Suppressor macrophage treated with lipopolysaccharide for 1 hour (primary cell): ENCODE measurements around the gene HOXB5.

Experiments used
- DNase-seq, 3 donors: peaks; one replicate each; pipeline ENCODE4 v3.0.0-alpha.2; 2020 to 2022

Gene HOXB5

DNA sequence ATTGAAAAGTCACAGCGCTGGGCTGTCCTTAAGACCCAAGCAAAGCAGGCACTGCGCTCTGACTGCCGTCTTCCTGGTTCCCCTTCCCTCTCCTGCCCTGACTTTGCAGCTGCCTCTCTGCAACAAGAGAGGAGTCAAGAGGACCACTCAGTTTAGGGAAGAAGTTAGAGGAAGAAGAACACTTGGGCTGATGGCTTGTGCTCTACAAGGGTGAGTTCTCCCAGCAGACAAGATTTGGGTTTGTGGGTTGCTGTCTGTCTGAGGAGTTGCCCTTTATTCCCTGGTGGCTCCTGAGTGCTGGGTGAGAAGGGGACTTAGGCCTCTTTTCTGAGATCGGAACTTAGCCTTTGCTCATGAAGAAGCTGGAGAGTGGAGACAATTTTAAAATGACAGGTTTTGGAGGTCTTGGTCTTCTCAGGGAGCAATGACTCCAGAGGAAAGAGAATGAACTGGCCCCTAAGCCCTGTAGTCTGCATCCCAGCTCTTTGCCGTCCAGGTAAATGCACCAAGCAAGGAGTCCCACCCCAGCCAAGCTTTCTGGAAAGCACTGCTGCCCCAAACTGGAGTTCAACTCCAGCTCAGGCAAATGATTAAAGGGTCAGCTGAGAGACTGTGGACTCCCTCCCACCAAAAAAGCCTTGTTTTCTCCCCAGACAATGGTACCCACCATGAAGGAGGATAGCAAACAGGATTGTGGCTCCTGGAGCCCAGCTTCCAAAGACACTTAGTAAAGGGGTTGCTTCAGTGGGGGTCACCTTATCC is 35.3 kb upstream of the HOXB5 start:
- peak in 2 of 3 donors; percentile 38 to 40 for DNase-seq

DNA sequence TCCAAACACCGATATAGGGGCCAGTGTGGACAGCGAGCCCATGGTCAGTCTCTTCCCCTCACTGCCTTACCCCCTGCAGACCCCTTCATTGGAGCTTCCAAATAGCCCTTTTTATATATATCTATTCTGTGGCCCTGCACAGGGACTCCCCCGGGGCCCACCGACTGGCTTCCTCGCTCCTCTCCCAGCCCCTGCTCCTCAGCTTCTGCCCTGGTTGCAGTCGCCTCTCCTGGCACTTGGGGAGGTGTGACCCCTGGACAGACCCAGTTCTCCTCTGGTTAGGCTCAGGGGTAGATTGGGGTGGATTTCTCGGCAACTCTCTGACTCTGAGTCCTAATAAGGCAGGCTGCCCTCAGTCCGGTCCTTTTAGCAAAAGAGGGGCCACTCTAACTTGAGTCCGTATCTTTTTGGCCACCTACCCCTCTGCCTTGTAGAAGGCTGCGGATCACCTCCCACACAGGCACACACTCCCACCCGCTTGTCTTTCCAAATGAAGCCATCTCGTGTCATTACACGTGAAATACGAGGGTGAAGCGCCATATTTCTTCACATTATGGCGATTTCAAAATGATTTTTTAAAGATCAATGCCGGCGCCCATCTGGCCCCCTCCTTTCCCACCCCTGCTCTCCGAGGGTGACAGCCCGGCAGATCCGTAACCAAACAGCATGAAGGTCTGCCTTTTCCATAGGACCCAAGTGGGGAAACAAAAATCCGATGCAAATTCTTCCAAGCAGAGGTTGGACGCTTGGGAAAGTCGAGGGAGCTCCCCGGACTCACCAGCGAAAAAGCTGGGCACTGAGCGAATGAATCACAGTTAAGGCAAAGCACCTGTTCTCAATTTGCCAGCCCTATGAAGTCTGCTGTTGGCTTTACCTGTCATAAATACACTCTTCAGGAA is 34.3 kb upstream of the HOXB5 start:
- no peak for DNase-seq

DNA sequence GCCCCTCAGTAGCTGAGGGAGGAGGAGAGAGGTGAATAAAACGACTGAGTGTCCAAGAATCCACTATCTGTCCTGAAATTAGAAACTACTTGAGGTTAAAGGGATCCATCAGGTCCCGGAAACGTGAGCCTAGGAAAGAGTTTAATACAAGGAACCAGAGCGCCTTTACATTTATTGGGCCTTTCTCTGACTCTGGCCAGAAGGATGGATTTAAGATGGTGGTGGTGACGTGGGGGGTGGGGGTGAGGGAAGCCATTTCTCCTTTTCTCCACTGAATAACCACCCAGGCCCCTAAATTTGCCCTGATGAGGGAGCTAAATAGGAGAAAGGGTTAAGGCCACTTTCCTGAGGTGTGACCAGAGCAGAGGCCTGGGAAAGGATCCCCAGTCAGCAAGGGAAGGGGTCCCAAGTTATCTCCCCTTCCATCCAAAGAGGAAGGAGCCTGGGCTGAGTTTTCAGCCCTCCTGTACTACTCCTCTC is 33.6 kb upstream of the HOXB5 start:
- no peak for DNase-seq

DNA sequence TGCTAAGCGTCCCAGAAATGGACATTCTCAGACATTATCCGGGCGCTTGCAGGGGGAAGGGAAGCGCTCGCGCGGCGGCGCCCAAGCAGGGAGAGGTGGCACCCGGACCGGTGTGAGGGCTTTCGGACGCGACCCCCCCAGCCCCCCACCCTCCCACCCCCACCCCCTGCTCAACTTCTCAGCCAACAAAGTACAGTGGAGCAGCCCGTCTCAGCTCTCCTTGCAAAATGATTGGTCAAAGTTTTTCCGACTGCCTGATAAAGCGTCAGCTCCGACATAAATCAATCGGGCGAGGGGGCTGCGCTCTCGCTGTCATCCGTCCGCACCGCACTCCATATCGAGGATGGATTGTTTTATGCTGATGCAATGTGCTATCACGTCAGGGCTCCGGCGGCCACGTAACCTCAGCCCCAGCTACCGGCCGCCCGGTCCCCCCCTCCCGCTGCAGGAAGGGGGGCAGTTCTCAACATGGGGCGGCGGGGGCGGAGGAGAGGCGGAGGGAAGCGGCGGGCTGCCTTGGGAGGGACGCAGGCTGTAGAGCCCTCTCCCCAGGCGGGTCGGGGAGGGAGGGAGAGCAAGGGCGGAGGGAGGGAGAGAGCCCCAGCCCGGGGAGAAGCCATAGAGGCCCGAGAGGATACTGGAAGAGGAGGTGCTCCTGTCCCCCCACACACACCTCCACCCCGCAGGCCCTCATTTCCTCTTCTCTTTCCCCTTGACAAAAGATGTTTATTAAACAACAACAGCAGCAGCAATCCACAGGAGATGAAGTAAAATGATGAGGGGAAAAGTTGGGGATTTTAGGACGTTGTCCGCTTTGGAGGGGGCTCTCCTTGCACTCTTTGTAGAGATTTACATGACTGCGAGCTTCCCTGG is 32.9 kb upstream of the HOXB5 start, which contains the start of gene HOXB9:
Gene HOXB9, minus strand, starts transcription at position 114 of the 873 bp plus-strand sequence. Its CDS starts 89 bp downstream, at position 25.
- no peak for DNase-seq

DNA sequence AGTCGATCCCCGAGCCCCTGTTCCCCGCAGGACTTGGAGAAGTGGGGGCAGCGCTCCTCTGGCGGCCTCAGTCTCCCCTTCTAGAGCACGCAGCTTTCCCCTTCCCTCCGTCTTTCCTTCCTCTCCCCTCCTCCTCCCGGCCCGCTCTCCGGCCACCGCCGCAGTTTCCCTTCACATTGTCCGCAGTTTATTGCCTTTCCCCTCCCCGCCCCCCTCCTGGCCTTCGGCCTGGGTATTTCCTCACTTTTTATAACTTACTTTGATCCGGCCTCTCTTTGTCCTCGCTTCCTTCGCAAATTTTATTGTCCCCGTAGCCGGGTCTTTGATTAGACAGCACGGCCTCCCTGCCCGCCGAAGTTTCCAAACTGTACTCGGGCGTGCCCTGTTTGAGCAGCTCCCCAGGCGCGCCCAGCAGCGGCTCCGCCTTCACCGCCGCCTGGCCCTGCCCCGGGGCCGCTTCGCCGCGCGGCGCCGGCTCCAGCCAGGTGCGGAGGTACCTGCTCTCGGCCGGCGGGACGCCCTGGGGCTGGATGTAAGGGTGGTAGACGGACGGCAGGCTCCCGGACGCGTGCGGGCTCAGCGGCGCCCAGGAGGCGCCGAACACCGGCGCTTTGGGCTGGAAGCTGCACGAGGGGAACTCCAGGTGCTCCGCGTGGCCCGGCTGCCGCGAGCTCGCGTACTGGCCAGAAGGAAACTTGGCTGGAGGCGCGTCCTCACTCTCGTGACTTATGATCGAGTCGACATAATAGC is 32.1 kb upstream of the HOXB5 start:
- DNase-seq = peak; percentile 40 to 58 (median 45)

DNA sequence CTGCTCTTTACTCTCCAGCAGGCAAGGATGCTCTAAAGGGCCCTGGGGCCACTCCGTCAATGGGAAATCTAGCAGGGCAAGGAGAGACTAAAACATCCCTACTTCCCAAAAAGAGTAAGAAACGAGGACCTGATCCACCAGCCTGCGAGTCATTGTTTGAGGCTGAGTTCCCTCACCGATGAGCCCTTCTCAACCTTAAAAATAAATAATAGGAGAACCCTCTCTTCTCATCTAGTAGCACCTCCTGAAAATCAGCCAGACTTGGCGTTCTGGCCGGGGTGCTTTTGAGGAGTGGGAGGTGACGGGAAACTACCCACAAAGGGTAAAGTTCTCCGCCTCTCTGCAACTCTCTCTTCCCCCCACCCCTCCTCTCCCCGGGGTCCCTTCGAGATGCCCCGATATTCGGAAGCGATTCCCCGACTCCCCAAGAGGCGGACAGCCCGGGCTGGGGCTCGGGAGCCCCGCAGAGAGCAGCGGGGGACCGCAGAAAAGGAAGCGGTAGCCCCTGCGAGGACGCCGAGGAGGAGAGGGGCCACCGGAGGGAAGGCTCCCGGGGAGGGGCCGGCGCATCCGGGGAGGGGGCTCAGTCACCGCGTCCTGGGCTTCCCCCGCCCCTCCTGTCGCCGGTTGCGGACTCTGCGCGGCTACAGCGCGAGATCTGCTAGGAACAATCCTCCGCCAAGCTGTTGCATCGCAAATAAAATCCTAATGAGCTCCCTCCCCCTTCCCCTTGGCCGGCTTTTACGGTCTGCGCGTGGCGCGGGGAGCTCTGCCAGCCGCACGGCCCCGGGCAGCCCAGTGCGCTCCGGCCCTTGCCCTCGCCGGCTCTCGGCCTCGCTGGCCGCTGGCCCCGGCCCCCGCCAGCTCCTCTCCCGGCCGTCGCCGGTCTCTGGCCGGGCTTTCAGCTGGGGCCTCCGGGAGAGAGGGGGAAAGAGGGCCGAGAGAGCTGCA is 31.2 kb upstream of the HOXB5 start:
- no peak for DNase-seq

DNA sequence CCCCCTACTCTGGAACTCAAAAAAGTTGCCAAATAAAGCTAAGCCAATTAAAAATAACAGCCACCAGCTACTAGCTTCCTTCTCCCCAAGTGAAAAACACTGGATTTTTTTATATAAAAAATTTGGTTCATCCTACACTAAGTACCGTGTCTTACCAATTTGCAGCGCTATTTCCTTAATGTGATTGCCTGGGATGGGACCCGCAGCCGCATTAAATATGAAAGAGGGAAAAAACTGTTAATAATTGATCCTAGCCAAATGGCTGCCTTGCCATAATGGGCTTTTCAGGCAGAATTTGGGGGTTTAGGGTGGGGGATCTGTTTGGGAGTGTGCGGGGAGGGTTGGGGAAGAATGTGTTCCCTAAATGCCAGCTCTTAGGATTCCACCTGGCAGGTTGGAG is 30.5 kb upstream of the HOXB5 start:
- no peak for DNase-seq

DNA sequence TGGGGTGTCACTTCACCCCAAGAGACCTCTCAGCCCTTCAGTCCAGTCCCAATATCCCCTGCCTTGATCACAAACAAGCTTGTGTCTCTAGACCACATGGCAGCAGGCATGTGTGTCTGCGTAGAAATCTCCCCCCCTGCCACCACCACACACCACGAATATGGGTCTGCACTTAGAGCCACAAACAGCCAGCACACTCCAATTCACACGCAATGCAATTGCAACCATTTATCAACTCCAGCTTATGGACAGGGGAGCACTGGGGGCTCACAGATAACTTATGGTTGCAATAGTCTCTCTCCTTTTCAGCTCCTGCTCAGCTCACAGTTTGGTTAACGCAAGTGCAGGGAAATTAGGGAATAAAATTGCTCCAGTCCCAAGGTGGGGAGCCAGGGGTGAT is 30.0 kb upstream of the HOXB5 start:
- no peak for DNase-seq

DNA sequence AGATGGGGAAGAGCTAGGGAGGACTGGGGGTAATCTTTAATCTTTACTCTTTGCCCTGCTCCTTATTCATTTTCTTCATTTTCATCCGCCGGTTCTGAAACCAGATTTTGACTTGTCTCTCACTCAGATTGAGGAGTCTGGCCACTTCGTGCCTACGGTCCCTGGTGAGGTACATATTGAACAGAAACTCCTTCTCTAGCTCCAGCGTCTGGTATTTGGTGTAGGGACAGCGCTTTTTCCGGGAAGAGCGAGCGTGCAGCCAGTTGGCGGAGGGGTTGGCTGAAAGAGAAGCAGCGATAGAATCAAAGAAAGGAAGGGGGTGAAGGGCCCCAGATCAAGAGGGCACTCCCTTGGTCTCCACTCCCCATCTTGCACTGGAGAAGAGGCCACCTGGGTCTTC is 29.3 kb upstream of the HOXB5 start:
- no peak for DNase-seq

DNA sequence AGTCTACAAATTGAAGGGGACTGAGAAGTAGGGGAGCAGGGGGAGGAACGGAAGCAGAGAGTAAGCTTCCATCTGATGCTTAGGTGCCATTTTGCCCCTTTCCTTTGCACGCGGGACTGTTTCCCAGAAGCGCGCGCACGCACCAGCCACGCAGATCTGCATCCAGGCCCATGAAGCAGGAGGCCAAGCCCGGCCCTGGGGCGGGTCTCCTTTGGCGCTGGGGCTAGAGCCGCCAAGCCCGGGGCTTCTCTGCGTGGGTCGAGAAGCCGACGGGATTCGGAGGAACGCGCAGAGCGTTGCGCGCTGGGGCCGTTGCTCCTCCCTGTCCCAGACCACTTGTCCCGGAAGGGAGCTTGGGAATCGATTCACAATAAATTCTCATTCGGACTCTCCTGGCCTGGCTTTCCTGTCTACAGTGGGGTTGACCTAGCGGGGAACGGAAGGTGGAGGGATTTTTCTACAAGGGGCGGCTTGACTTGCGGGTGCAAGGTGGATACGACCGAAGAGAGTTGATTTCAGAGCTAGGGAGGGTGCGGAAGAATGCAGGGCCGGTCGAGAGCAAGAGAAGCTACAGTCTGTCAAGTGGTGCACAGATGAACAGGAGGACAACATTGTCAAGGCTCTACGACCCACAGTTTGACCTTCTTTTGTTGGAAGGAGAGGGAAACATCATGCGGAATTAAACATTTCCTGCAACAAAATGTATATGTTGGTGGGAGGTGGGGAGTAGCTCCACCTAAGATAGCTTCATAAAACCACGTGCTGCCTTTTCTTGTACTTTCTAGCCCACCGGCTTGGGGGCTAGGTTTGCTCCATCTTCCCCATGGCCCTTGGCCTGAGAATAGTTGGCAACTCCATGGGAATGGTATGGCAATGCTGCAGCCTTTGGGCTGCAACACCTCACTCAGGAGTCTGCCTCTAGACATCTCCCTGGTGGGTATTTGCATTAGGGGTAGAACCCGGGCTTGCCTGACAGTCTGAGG is 28.1 kb upstream of the HOXB5 start:
- DNase-seq = no peak

DNA sequence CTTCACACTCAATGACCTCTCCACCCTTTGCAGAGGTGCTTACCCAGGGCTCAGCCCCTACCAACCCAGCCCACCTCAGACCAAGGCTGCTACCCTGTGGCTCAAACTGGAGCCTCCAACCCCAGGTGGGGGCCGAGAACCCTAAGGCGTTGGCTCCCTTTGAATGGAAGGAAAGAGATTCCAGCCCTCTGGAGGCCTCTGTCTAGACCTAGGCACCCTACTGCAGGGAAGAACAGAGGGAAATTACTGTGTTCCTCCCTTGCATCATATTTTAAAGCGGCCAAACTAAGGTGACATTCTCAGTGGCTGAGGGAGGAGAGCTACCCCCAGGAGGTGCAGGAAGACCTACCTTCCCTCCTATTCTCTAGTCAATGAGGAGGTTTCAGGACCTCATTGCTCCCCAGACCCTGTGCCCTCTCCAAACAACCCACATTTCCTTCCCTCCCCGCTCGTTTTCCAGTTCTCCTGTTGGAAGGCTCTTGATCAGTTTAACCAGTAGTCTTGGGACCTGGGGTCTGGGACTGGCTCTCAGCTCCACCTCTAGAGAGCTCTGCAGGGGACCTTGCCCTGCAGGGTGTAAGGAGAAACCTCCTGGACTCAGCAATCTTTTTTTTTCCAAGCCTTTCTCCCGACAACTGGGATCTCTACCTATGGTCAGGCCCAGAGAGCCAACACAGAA is 27.0 kb upstream of the HOXB5 start:
- DNase-seq = no peak

DNA sequence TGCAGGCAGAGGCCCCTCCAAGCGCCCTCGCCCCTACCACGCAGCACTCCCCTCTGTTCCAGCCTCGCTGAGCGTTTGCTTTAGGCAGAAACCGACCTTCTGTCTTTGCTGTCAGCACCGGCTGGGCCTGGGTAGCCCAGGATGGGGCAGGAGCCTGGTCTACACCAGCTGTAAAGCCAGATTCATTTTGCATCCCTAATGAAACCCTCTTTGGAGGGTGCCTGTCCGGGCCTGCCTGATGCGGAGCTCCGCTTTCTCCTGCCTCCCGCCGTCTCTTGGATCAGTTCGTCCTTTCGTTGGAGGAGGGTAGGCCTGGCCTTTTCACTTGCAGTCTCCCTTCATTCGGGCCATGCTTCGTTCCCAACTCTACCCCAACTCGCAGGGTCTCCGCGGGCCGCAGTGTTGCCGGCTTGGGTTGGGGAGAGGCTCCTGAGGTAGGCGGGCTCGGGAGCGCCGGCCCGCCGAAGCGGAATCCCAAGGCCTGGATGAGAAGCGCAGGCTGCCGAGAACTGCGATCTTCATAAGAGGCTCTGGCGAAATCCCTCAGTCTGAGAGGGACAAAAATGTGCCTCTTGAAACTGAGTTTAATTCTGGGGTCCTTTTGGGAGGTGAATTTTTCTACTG is 26.4 kb upstream of the HOXB5 start:
- no peak for DNase-seq

DNA sequence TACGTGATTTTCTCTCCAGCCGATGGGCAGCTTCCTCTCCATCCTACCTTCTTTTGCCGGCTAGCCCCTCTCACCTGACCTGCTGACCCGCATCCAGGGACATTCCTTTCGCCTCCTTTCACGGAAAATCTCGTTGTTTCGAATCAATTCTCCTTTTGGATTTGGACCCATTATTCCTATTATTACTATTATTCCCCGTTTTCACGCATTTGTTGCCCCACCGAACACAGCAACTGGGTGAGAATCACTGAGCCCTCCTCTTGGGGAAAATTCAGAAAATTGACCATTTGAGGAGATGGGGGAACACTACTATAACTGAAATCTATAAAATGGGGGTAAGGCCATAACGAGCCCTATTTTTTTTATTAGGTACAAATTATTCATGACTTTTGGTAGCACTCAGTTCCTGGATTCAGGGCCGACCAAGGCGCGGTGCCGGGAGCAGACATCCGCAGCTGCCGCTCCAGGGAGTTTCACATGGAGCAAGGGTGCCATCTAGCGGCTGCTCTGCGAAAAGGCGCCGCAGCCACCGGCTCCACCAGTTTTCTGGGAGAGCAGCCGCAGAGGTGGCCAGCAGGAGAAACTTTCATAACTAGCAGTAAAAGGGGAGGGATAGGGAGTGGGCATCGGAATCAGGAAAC is 24.8 kb upstream of the HOXB5 start:
- DNase-seq = peak; percentile 83 to 90 (median 89)

DNA sequence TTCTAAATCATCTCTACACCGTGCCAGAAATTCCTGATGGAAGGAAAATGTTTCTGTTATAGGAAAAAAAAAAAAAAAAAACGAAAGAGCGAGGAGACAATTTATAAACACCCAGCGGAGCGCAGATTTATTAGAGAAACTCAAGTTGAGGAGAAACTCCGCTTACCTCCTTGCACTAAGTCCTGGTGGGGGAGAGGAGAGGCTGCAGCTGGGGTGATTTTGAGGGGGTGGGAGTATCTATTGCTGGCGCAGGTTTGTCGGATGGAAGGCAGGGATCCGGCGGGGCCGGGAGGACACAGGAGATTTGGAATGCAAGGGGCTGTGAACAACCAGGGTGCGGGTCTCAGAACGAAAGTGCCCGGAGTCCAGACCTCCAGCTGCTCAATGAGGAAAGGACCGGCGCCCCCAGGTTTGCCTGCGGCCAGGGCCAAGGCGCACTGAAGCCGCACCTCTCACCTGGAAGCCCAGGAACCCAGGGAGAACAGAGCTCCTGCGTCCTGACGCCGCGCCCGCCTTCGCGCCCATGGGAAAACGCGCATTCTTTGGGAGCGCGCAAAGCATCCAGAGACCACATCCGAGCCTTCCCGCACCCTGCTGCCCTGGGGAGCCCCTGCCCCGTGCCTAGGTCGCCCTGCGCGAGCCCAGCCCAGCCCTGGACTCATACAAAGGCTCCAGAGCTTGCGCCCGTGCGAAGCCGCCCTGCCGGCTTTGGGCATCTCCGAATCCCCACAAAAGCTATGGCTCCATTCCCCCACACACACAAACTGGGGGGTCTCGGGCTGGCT is 24.1 kb upstream of the HOXB5 start:
- no peak for DNase-seq

DNA sequence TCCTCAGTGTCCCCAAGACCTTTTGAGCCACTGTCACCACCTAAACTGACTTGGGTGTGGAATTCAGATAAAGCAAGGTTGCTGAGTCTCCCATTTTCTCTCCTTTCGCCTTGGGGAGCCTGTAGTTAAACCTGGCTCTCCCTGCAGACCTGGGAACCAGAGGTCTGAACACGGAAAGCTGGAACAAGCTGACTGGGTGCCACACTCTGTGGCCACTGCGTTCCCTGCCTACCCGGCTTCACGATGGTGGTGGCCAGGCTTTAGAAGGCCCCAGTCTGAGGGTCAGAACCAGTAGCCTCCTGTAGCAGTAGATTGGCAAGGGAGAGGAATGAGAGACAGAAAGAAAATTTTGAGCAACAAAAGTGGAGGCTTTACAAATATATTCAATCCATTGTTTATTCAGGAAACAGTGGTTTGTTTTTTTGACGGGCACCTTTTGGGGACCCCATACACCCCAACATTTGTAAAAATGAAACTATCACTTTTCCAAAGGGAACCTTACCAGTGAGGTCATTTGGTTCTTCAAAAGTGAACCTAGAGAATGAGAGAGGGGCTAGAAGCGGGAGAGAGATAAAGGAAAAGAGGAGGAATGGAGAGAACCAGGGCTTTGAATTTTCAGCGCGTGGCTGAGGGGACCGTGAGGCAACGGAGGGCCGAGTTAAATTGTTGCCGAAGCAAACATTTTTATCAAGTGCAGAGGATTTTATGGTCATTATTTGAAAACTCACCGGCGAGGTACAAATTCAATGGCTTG is 23.3 kb upstream of the HOXB5 start:
- no peak for DNase-seq

DNA sequence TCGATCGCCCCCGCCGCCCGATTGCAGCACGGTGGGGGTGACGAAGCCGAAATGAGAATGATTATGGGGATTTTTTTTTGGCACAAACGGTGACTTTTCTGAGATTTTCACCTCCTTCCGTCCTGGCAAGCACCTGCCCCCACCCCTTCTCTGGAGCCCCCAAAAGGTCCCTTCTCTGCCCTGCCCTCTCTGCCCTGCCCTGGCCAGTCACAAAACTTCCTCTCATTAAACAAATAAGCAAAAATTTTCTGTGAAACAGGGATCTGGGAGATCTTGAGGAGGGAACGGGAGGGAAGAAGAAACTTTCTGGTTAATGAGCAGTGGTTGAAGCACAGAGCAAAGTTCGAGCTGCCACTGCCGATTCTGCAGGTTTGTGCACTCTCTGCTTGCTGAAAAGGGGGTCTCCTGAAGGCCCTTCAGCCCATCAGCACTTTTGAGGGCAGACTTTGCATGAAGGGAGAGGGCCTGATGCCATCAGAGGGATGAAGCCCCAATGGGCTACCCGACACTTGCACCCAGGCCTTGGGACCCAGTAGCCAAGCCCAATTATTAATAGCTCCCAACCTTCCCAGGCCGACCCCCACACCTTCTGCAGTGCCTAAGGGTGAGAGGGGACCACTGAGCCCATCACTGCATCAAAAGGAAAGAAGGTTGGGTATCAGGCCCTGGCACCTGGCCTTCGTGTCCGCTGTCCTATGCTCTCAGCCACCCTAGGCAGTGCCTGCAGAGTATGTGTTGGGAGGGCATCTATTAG is 22.6 kb upstream of the HOXB5 start:
- DNase-seq = no peak
